H9 (cell line): ENCODE measurements around the gene PRAMEF14. TPM values are rescaled to one million over a fixed set of nuclear protein-coding genes. Genes with fewer than 3 reads are reported as not detected.
"Not testable (repeated sequence)": the region's sequence is repeated elsewhere in the genome, so short reads cannot be mapped to it uniquely, and the experiment has no call there.

ENCODE experiments used
- DNase-seq: peaks from one replicate; pipeline ENCODE4 v3.0.0-alpha.2; 2017
- H2AFZ ChIP-seq: one replicate; pipeline ENCODE4 v1.6.1; 2013; ENCODE audit warnings: mild to moderate bottlenecking, low read length, control low read depth, moderate library complexity
- H2AK5ac ChIP-seq: 2 replicates; pipeline ENCODE4 v1.6.1; 2013; ENCODE audit warnings: low read length, control low read depth, mixed read lengths; ENCODE audit not compliant: insufficient read length
- H2BK120ac ChIP-seq: one replicate; pipeline ENCODE4 v1.6.1; 2013; ENCODE audit warnings: low read depth, mild to moderate bottlenecking, low read length, control low read depth, inconsistent platforms; ENCODE audit not compliant: poor library complexity, severe bottlenecking
- H2BK12ac ChIP-seq: 2 replicates; pipeline ENCODE4 v1.6.1; 2013; ENCODE audit warnings: low read length, control low read depth, mixed read lengths, low read depth; ENCODE audit not compliant: insufficient read length
- H2BK15ac ChIP-seq: 2 replicates; pipeline ENCODE4 v1.6.1; 2013; ENCODE audit warnings: low read depth, low read length, control low read depth
- H2BK20ac ChIP-seq: one replicate; pipeline ENCODE4 v1.6.1; 2013; ENCODE audit warnings: low read depth, mild to moderate bottlenecking, low read length, control low read depth, inconsistent platforms; ENCODE audit not compliant: poor library complexity, severe bottlenecking
- H2BK5ac ChIP-seq: 2 replicates; pipeline ENCODE4 v1.6.1; 2013; ENCODE audit warnings: low read length, control low read depth, mixed read lengths; ENCODE audit not compliant: insufficient read length
- H3K14ac ChIP-seq: 2 replicates; pipeline ENCODE4 v1.6.1; 2013; ENCODE audit warnings: low read length, control low read depth; ENCODE audit not compliant: insufficient read depth
- H3K18ac ChIP-seq: 2 replicates; pipeline ENCODE4 v1.6.1; 2013; ENCODE audit warnings: low read depth, mild to moderate bottlenecking, mixed read lengths, low read length, control low read depth; ENCODE audit not compliant: insufficient read length
- H3K23ac ChIP-seq: 2 replicates; pipeline ENCODE4 v1.6.1; 2013; ENCODE audit warnings: low read length, control low read depth, mixed read lengths, low read depth; ENCODE audit not compliant: insufficient read length
- H3K23me2 ChIP-seq: 2 replicates; pipeline ENCODE4 v1.6.1; 2013; ENCODE audit warnings: low read depth, mild to moderate bottlenecking, mixed read lengths, low read length, control low read depth; ENCODE audit not compliant: insufficient read length, poor library complexity, severe bottlenecking
- H3K27ac ChIP-seq: 2 replicates; pipeline ENCODE4 v1.5.1; 2013; ENCODE audit warnings: low read length, control low read depth, mixed read lengths, low read depth; ENCODE audit not compliant: insufficient read length
- H3K27me3 ChIP-seq: 2 replicates; pipeline ENCODE4 v1.6.1; 2013; ENCODE audit warnings: low read length, control low read depth, inconsistent platforms; ENCODE audit not compliant: insufficient read depth
- H3K4ac ChIP-seq: 2 replicates; pipeline ENCODE4 v1.6.1; 2013; ENCODE audit warnings: low read depth, mild to moderate bottlenecking, control low read depth, inconsistent platforms, low read length, moderate library complexity
- H3K4me1 ChIP-seq: 2 replicates; pipeline ENCODE4 v1.6.1; 2013; ENCODE audit warnings: low read length, control low read depth, inconsistent platforms; ENCODE audit not compliant: insufficient read depth
- H3K4me2 ChIP-seq: 2 replicates; pipeline ENCODE4 v1.6.1; 2013; ENCODE audit warnings: low read length, control low read depth, mixed read lengths; ENCODE audit not compliant: insufficient read length, insufficient read depth
- H3K56ac ChIP-seq: 2 replicates; pipeline ENCODE4 v1.6.1; 2013; ENCODE audit warnings: low read depth, mild to moderate bottlenecking, mixed read lengths, low read length, control low read depth; ENCODE audit not compliant: insufficient read length
- H3K79me1 ChIP-seq: 2 replicates; pipeline ENCODE4 v1.6.1; 2013; ENCODE audit warnings: low read depth, mild to moderate bottlenecking, moderate library complexity, low read length, control low read depth, inconsistent platforms; ENCODE audit not compliant: insufficient read depth, poor library complexity, severe bottlenecking
- H3K79me2 ChIP-seq: 2 replicates; pipeline ENCODE4 v1.6.1; 2013; ENCODE audit warnings: low read length, control low read depth, inconsistent platforms; ENCODE audit not compliant: insufficient read depth
- H3K9ac ChIP-seq: 2 replicates; pipeline ENCODE4 v1.6.1; 2013; ENCODE audit warnings: low read length, control low read depth, mixed read lengths; ENCODE audit not compliant: insufficient read length; ENCODE audit errors: extremely low read depth
- H3K9me3 ChIP-seq: one replicate; pipeline ENCODE4 v1.6.1; 2013; ENCODE audit warnings: low read depth, low read length, inconsistent platforms; ENCODE audit not compliant: control insufficient read depth
- H3T11ph ChIP-seq: one replicate; pipeline ENCODE4 v1.6.1; 2013; ENCODE audit warnings: mild to moderate bottlenecking, low read length, control low read depth, inconsistent platforms
- H4K20me1 ChIP-seq: one replicate; pipeline ENCODE4 v1.6.1; 2013; ENCODE audit not compliant: control insufficient read depth, insufficient read length, insufficient read depth
- H4K5ac ChIP-seq: 2 replicates; pipeline ENCODE4 v1.6.1; 2013; ENCODE audit warnings: low read depth, mild to moderate bottlenecking, mixed read lengths, low read length, control low read depth; ENCODE audit not compliant: insufficient read length
- H4K8ac ChIP-seq: replicated peaks from 2 replicates; pipeline ENCODE4 v1.6.1; 2013; ENCODE audit warnings: low read length, control low read depth, mixed read lengths, low read depth; ENCODE audit not compliant: insufficient read length
- H4K91ac ChIP-seq: 2 replicates; pipeline ENCODE4 v1.6.1; 2013; ENCODE audit warnings: low read depth, mild to moderate bottlenecking, moderate library complexity, mixed read lengths, low read length, control low read depth; ENCODE audit not compliant: insufficient read length
- H3K27ac Mint-ChIP-seq, 3 experiments: 2 replicates in 2 of 3; 3 replicates in 1 of 3; pipeline ENCODE4 v1.8.0; 2020 to 2021; ENCODE audit warnings: mixed read lengths in 3 of 3, mild to moderate bottlenecking in 1 of 3, moderate library complexity in 1 of 3
- H3K27me3 Mint-ChIP-seq: 2 replicates; pipeline ENCODE4 v1.8.0; 2021; ENCODE audit warnings: low read depth, mild to moderate bottlenecking, moderate library complexity, mixed read lengths
- H3K36me3 Mint-ChIP-seq, 3 experiments: 2 replicates in 2 of 3; 3 replicates in 1 of 3; pipeline ENCODE4 v1.8.0; 2020 to 2021; ENCODE audit warnings: low read depth in 3 of 3, mixed read lengths in 3 of 3; ENCODE audit not compliant: insufficient read depth in 1 of 3
- H3K4me1 Mint-ChIP-seq, 2 experiments: 2 replicates each; pipeline ENCODE4 v1.8.0; 2020; ENCODE audit warnings: mixed read lengths in 2 of 2
- H3K4me3 Mint-ChIP-seq, 2 experiments: 2 replicates in 1 of 2; 3 replicates in 1 of 2; pipeline ENCODE4 v1.8.0; 2020 to 2021; ENCODE audit warnings: mild to moderate bottlenecking in 2 of 2, mixed read lengths in 2 of 2, moderate library complexity in 1 of 2
- H3K9me3 Mint-ChIP-seq, 2 experiments: 2 replicates in 1 of 2; 3 replicates in 1 of 2; pipeline ENCODE4 v1.8.0; 2020; ENCODE audit warnings: mild to moderate bottlenecking in 2 of 2, mixed read lengths in 2 of 2, moderate library complexity in 1 of 2
- WGBS: extraction: QIAGEN DNeasy Blood & Tissue Kit; methylation state at CpG from one replicate; pipeline ENCODE4 v1.1.7; 2013; ENCODE audit warnings: missing lambda C conversion rate, low lambda C conversion rate, mixed read lengths; ENCODE audit not compliant: insufficient read length; ENCODE audit errors: extremely low coverage; 5-methylcytosine and 5-hydroxymethylcytosine counted together
- total RNA-seq: library from RNA; stranded (reverse); gene quantifications from 2 replicates; pipeline ENCODE4 v1.2.1, GENCODE V29; 2021

Gene PRAMEF14
- total RNA-seq, 1 experiment from 2014 or later = not detected

DNA sequence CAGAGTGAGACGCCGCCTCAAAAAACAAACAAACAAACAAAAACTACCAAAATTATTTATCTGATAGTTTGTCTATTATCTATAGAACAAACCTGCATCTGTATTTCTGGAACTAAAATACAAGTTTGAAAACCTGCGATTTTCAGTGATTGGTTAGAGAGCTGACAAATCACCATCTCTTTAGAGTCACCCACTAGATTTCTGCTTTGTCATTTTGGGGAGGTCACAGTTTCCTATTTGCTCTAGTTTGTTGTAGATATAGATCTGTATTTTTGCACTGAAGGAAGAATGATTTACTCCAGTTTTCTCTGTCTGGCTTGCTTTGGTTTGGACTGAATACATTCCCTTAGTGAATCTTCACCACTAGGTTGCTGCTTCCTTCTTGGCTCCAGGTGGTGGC is 19.6 kb upstream of the PRAMEF14 start:
- WGBS = no CpG with 5 or more reads among the region's 3 CpGs
- Mint-ChIP-seq H3K9me3 (peaks cover 43 to 57% of the 10 kb centered on the region in 2 experiments), H3K36me3 (peaks cover 0 to 15% (median 5%) of the 10 kb centered on the region in 3 experiments; a peak in 5 of 7 replicates)
- not testable (repeated sequence) for H3K9ac ChIP-seq, H3K4ac ChIP-seq, H2AK5ac ChIP-seq, H2BK5ac ChIP-seq, H3K4me3 Mint-ChIP-seq, H3K23me2 ChIP-seq, H3K23ac ChIP-seq, H2BK120ac ChIP-seq, H4K8ac ChIP-seq, H3K27ac Mint-ChIP-seq, H4K5ac ChIP-seq, H2AFZ ChIP-seq, H3K14ac ChIP-seq, H3K27me3 ChIP-seq, H3K27me3 Mint-ChIP-seq, H3K4me2 ChIP-seq, H3K79me2 ChIP-seq, H3K27ac ChIP-seq, H2BK15ac ChIP-seq, H3K4me1 Mint-ChIP-seq, H3K56ac ChIP-seq, DNase-seq, H4K20me1 ChIP-seq, H3K18ac ChIP-seq, H4K91ac ChIP-seq, H2BK12ac ChIP-seq, H3K79me1 ChIP-seq, H3K4me1 ChIP-seq, H3T11ph ChIP-seq, H2BK20ac ChIP-seq
- peaks cover 25% of the 10 kb centered on the region for H3K9me3 ChIP-seq

DNA sequence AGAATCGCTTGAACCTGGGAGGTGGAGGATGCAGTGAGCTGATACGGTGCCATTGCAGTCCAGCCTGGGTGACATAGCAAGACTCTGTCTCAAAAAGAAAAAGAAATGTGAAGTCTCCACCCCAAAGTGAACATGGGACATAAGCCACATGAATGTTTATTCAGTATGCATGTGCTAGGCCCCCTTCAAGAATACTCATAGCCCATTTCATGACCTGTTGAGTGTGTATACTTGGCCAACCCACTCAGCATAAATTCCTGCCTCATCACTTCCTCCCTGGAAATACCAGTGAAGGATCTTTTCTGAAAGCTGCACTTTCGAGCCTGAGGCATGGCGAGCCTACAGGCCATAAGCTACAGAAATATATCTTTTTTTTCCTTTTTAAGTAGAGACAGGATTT is 18.0 kb upstream of the PRAMEF14 start:
- not testable (repeated sequence) for H3K14ac ChIP-seq, H2AK5ac ChIP-seq, H3K4me3 Mint-ChIP-seq, H4K8ac ChIP-seq, H2BK20ac ChIP-seq, DNase-seq, H2BK5ac ChIP-seq, H3K18ac ChIP-seq, H3T11ph ChIP-seq, H3K79me1 ChIP-seq, H3K27ac Mint-ChIP-seq, H3K4ac ChIP-seq, H3K27me3 Mint-ChIP-seq, H2BK12ac ChIP-seq, H3K27ac ChIP-seq, H4K20me1 ChIP-seq, H3K27me3 ChIP-seq, H4K91ac ChIP-seq, H3K9ac ChIP-seq, H3K4me1 Mint-ChIP-seq, H3K23me2 ChIP-seq, H2BK15ac ChIP-seq, H3K56ac ChIP-seq, H3K79me2 ChIP-seq, H3K4me1 ChIP-seq, H2AFZ ChIP-seq, H4K5ac ChIP-seq, H2BK120ac ChIP-seq, H3K23ac ChIP-seq, H3K4me2 ChIP-seq
- peaks cover 33 to 50% of the 10 kb centered on the region in 2 experiments for H3K9me3 Mint-ChIP-seq
- H3K36me3 Mint-ChIP-seq = peaks cover 0 to 11% (median under 1%) of the 10 kb centered on the region in 3 experiments; a peak in 4 of 7 replicates
- H3K9me3 ChIP-seq = peaks cover 15% of the 10 kb centered on the region
- no CpG with 5 or more reads among the region's 4 CpGs for WGBS
